BLaER1 (cell line): ENCODE results near the gene FADS6.

ENCODE experiments used
- H3K27ac ChIP-seq: shearing (Covaris generic); formaldehyde crosslinking; 2 replicates; pipeline ENCODE4 v1.8.1; 2022
- H3K27me3 ChIP-seq: shearing (Covaris generic); formaldehyde crosslinking; 2 replicates; pipeline ENCODE4 v1.8.1; 2022
- H3K36me3 ChIP-seq: shearing (Covaris generic); formaldehyde crosslinking; 2 replicates; pipeline ENCODE4 v1.8.1; 2022
- H3K4me1 ChIP-seq: shearing (Covaris generic); formaldehyde crosslinking; 2 replicates; pipeline ENCODE4 v1.8.1; 2022
- H3K4me2 ChIP-seq: shearing (Covaris generic); formaldehyde crosslinking; 2 replicates; pipeline ENCODE4 v1.8.1; 2022
- H3K4me3 ChIP-seq: shearing (Covaris generic); formaldehyde crosslinking; 2 replicates; pipeline ENCODE4 v1.8.1; 2022
- H3K9ac ChIP-seq: shearing (Covaris generic); formaldehyde crosslinking; 2 replicates; pipeline ENCODE4 v1.8.1; 2022
- H3K9me3 ChIP-seq: shearing (Covaris generic); formaldehyde crosslinking; 2 replicates; pipeline ENCODE4 v1.8.1; 2022
- H4K20me1 ChIP-seq: shearing (Covaris generic); formaldehyde crosslinking; 2 replicates; pipeline ENCODE4 v1.8.1; 2022
- Cebpa-rat ChIP-seq: shearing (Covaris generic); IDR thresholded peaks from 2 replicates; pipeline ENCODE4 v1.8.1; 2022

FADS6 gene

DNA sequence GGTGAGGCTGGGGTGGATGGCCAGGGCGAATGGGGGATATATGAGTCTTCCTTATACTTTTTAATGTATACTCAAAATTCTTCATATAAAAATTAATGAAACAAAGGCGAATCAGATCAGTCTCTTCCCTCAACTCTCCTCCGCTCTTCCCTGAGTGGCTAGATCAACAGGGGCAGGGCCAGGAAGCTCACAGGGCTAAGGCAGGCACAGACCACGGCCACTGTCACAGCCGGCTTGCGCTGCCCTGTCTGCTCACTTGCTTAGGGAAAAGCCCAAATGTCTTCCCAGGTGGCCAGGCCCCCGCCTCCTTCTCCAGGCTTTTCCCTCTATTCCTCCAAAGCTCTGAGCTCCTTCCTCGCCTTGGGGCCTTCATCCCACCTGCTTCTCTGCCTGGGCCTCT lies 39.8 kb downstream of the FADS6 start:
- no peak for TF ChIP-seq Cebpa-rat
- peaks cover 72% of the 10 kb centered on the region for H3K27me3 ChIP-seq
- no peak overlapping the region for H3K9ac ChIP-seq

DNA sequence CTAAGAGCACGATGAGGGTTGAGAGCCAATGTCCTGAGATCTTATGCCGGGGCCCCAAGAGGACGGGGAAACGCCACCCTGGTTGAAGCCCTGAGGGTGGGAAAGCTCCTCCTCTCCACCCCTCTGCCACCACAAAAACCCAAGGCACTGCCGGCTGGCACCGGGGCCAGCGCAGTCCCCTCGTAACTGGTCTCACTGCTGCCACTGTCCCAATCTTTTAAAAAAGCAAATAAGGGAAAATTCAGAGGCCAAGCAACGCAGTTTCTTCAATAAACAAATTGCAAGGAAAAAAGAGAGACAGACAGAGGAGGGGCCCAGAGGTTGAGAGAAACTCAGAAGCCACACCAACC lies 40.4 kb downstream of the FADS6 start:
- H3K4me3 ChIP-seq, result no peak overlapping the region

More for the DNA sequence above, 39.8 kb downstream of the FADS6 start:
- H3K4me1 ChIP-seq, result peaks cover 18% of the 10 kb centered on the region
- H3K36me3 ChIP-seq, result no peaks in the 10 kb centered on the region
- no peaks in the 10 kb centered on the region for H3K9me3 ChIP-seq
- H3K4me3 ChIP-seq, result no peak overlapping the region
- no peak overlapping the region for H3K4me2 ChIP-seq
- H4K20me1 ChIP-seq, result peaks cover 23% of the 10 kb centered on the region
- no peak overlapping the region for H3K27ac ChIP-seq

DNA sequence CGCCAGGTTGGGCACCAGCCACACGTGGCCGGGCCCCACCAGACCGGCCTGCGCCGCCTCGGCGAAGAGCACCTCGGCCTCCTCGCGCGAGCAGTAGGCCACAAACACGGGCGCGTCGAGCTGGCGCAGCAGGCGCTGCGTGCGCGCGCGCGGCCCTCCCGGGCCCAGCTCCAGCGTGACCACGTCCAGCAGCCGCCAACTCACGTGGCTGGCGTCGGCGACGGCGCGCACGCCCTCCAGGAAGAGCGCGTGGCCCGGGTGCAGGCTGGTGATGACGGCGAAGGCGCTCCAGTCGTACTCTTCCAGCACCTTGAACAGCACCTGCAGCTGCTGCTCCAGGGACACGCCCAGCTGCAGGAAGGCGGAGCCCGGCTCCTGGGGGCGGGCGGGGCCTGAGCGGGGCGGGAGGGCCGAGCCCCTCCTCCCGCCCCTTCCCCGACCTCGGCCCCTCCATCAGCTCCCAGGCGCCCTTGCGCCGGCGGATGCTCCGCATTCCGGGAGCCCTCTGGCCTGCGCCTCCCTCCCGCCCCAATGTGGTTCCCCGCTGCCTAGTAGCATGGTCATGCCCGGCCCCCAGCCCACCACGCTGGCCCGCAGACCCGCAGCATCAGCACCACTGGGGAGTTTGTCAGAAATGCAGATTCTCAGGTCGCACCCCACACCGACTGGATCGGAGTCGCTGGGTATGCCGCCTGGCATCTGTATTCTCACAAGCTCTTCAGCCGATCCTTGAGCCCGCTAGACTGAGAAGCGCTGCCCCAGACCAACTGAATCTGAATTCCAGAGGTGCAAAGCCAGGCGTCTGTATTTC lies 41.0 kb downstream of the FADS6 start:
- Histone ChIP-seq H3K9me3 (no peaks in the 10 kb centered on the region), H3K4me2 (peak overlapping the region; percentile 36), H3K9ac (no peak overlapping the region), H3K36me3 (no peaks in the 10 kb centered on the region), H3K27ac (no peak overlapping the region), H4K20me1 (peaks cover 20% of the 10 kb centered on the region; the same call in 1 of the 2 replicates), H3K4me3 (no peak overlapping the region), H3K4me1 (peaks cover 15% of the 10 kb centered on the region), H3K27me3 (peaks cover 61% of the 10 kb centered on the region)
- TF ChIP-seq Cebpa-rat, result no peak

More for the DNA sequence above, 40.4 kb downstream of the FADS6 start:
- Histone ChIP-seq H4K20me1 (peaks cover 22% of the 10 kb centered on the region; the same call in 1 of the 2 replicates), H3K27ac (no peak overlapping the region), H3K9me3 (no peaks in the 10 kb centered on the region), H3K4me1 (peaks cover 18% of the 10 kb centered on the region), H3K36me3 (no peaks in the 10 kb centered on the region), H3K4me2 (peak overlapping the region; percentile 36), H3K9ac (no peak overlapping the region), H3K27me3 (peaks cover 67% of the 10 kb centered on the region)
- TF ChIP-seq Cebpa-rat, result no peak

DNA sequence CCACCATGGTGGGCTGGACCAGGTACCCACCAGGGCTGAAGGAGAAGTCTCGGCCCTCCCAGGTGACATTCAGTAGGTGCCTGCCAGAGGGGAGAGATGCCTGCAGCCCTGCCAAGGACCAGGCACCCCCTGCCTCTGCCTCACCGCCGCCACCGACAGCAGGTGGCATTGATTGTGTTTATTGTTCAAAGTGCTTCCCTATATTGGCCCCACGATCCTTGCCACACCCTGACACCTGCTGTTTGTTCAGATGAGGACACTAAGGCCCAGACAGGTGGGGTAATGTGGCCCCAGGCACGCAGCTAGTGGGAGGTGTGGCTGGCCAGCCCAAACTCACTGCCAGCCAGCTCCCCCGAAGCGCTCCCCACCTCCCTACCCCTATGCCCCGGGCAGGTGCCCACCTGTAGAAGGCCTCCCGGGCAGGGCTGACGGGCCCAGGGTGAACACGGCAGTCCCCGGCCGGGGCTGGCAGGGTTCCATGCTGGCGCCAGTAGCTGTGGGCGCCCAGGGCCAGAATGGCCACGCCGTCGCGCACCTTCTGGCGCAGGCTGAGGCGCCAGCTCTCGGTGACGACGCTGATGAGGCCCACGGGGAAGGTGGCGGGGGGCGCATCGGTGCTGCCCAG lies 41.7 kb downstream of the FADS6 start:
- Histone ChIP-seq H3K4me2 (no peak overlapping the region), H3K9ac (no peak overlapping the region), H3K27ac (no peak overlapping the region), H3K36me3 (no peaks in the 10 kb centered on the region), H4K20me1 (peaks cover 14% of the 10 kb centered on the region; the same call in 1 of the 2 replicates), H3K9me3 (no peaks in the 10 kb centered on the region), H3K4me1 (peaks cover 8% of the 10 kb centered on the region), H3K27me3 (peaks cover 54% of the 10 kb centered on the region), H3K4me3 (no peak overlapping the region)
- no peak for TF ChIP-seq Cebpa-rat

DNA sequence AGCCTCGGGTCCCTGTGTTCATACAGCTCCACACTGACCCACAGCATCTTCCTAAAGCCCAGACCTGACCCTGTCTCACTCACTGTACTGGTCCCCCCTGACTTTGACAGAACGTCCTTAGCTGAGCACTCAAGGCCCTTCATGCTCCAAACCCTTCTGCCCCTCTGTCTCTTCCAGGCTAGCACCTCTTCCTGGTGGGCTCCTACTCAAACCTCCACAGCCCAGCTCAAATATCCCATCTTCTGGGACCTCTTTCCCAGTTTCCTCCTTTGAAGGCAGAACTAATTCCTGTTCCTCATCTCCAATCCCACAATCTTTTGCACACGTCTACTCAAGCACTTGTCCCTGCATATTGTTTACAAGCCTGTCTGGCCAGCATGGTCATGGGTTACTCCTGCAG lies 42.5 kb downstream of the FADS6 start:
- H3K27ac ChIP-seq, result no peak overlapping the region
- H3K27me3 ChIP-seq, result peaks cover 48% of the 10 kb centered on the region

DNA sequence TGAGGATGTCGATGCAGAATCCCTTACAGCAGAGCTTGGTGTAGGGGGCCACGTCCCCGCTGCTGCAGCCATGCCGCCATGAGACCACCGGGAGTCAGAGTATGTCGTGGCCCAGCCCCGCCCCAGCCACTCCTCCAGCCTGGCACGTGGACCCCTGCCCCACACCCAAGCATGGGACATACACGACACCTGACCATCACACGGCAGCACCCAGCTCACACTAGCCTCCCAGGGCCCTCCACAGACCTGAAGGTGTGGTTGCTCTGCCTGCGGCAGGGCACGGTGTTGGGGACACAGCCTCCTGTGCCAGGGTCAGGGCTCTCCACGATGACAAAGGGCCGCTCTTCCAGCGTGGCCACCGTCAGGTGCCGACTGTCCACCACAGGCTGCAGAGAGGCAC lies 43.1 kb downstream of the FADS6 start:
- Histone ChIP-seq H4K20me1 (peaks cover 14% of the 10 kb centered on the region; the same call in 1 of the 2 replicates), H3K9ac (no peak overlapping the region), H3K4me2 (no peak overlapping the region), H3K27me3 (peaks cover 42% of the 10 kb centered on the region), H3K27ac (no peak overlapping the region), H3K4me1 (peaks cover 4% of the 10 kb centered on the region; the same call in 1 of the 2 replicates), H3K9me3 (no peaks in the 10 kb centered on the region), H3K36me3 (no peaks in the 10 kb centered on the region), H3K4me3 (no peak overlapping the region)
- no peak for TF ChIP-seq Cebpa-rat

More for the DNA sequence above, 42.5 kb downstream of the FADS6 start:
- Histone ChIP-seq H3K9me3 (no peaks in the 10 kb centered on the region), H3K4me3 (no peak overlapping the region), H4K20me1 (peaks cover 14% of the 10 kb centered on the region; the same call in 1 of the 2 replicates), H3K36me3 (no peaks in the 10 kb centered on the region), H3K9ac (no peak overlapping the region), H3K4me1 (peaks cover 4% of the 10 kb centered on the region; the same call in 1 of the 2 replicates), H3K4me2 (no peak overlapping the region)
- no peak for TF ChIP-seq Cebpa-rat

DNA sequence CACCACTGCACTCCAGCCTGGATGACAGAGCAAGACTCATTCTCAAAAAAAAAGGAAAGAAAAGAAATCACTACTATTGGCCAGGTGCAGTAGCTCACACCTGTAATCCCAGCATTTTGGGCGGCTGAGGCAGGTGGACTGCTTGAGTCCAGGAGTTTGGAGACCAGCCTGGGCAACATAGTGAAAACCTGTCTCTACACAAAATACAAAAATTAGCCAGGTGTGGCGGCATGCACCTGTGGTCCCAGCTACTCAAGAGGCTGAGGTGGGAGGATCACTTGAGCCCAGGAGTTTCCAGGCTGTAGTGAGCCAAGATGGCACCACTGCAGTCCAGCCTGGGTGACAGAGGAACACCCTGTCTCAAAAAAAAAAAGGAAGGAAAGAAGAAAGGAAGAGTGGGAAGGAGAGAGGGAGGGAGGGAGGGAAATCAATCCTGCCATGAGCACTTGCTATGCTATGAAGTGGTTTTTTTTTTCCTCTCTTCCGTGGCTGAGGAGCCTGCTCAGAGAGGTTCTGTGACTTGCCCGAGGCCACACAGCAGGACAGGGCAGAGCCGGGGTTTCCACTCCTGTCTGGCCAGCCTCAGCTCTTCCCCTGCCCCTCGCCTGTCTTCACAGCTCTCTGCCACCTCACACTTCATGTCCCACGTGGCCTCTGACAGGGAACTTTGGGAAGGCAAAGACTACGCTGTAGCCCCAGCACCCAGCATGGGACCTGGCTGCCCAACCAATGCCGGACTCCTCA lies 44.6 kb downstream of the FADS6 start:
- no peaks in the 10 kb centered on the region for H3K36me3 ChIP-seq
- H3K9me3 ChIP-seq, result no peaks in the 10 kb centered on the region
- no peak overlapping the region for H3K4me2 ChIP-seq
- H3K4me3 ChIP-seq, result no peak overlapping the region
- no peak overlapping the region for H3K27ac ChIP-seq
- peaks cover 8% of the 10 kb centered on the region; the same call in 1 of the 2 replicates for H3K4me1 ChIP-seq
- no peak overlapping the region for H3K9ac ChIP-seq
- no peak for TF ChIP-seq Cebpa-rat
- peaks cover 32% of the 10 kb centered on the region for H3K27me3 ChIP-seq
- H4K20me1 ChIP-seq, result peaks cover 8% of the 10 kb centered on the region; the same call in 1 of the 2 replicates

DNA sequence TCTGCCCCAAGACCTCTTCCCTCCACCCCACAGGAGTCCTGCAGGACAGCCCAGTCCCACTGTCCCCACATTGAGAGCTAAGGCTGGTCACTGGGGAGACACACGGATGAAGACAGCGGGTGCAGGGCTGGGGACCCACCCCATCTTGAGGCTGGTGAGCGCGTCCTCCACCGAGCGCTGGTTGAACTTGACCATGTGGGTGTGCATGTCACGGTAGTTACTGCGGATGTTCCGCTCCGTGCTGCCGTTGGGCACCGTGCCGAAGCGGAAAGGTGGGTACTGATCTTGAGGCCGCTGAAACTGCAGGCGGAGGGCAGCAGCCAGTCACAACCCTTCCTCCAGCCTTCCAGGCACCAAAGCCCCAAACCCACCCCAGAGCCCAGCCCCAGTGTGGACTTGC lies 46.8 kb downstream of the FADS6 start:
- peaks cover 29% of the 10 kb centered on the region for H3K27me3 ChIP-seq
- H3K4me3 ChIP-seq, result no peak overlapping the region
- no peak overlapping the region for H3K9ac ChIP-seq
- H3K27ac ChIP-seq, result no peak overlapping the region
- TF ChIP-seq Cebpa-rat, result no peak
- H3K4me1 ChIP-seq, result peaks cover 18% of the 10 kb centered on the region
- peaks cover 11% of the 10 kb centered on the region for H4K20me1 ChIP-seq
- H3K36me3 ChIP-seq, result no peaks in the 10 kb centered on the region
- no peak overlapping the region for H3K4me2 ChIP-seq
- no peaks in the 10 kb centered on the region for H3K9me3 ChIP-seq

DNA sequence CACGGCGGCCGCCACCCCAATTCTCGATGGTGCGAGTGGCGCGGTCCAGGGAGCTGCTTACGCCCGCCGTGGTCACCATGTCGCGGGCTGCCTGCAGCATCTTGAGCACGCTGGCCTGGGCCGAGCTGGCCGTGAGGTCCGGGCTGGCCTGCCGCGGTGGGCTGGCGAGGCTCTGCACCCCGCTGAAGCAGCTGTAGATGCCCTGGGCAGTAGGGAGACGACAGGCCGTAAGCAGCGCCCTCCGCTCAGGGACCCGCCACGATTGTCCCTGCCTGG lies 50.1 kb downstream of the FADS6 start:
- Histone ChIP-seq H3K27ac (no peak overlapping the region), H3K4me2 (no peak overlapping the region), H3K9ac (no peak overlapping the region), H3K4me3 (no peak overlapping the region), H3K27me3 (peaks cover 23% of the 10 kb centered on the region), H3K9me3 (no peaks in the 10 kb centered on the region), H3K4me1 (peaks cover 51% of the 10 kb centered on the region), H3K36me3 (no peaks in the 10 kb centered on the region), H4K20me1 (peaks cover 15% of the 10 kb centered on the region)
- no peak for TF ChIP-seq Cebpa-rat
